ENCODE results near the gene ANP32A. TPM values are rescaled to one million over a fixed set of nuclear protein-coding genes. Genes with fewer than 3 reads are reported as not detected.
A peak's percentile ranks its signal among the peaks of the same experiment; 100 is the strongest.

The ANP32A gene
- total and polyA plus RNA-seq, 9 of the 15 experiments (the other 6 are each of a cell fraction or from before 2014, with no cell fraction given) = 13.2 to 656 (median 210) TPM

- TF ChIP-seq GMEB1 (CRISPR knock-in tag; IDR thresholded peaks at IDR 0.05) (no peak), FOXA1 (IDR thresholded peaks at IDR 0.05; ENCODE audit: borderline replicate concordance) (no peak), ZNF76 (CRISPR knock-in tag; IDR thresholded peaks at IDR 0.05; ENCODE audit: borderline replicate concordance) (no peak), KLF6 (CRISPR knock-in tag; IDR thresholded peaks at IDR 0.05; ENCODE audit: borderline replicate concordance) (no peak), NR1H2 (CRISPR knock-in tag; IDR thresholded peaks at IDR 0.05) (no peak), ZNF41 (CRISPR knock-in tag; conservative IDR thresholded peaks at IDR 0.05) (no peak), HMGN3 (IDR thresholded peaks at IDR 0.05; ENCODE audit: borderline replicate concordance, extremely low read depth, insufficient read length, low read depth, low read length) (peak; percentile 29), ZBTB7A (IDR thresholded peaks at IDR 0.05; ENCODE audit: borderline replicate concordance, control insufficient read depth, low read depth, low read length) (peak; percentile 95; the same call in 1 of the 2 replicates), ARHGAP35 (IDR thresholded peaks at IDR 0.05; ENCODE audit: partially characterized antibody) (no peak), POLR2A (conservative IDR thresholded peaks at IDR 0.05) (0 out of 2 replicates have a peak, but pooled peaks have one; percentile 23), RFX5 (IDR thresholded peaks at IDR 0.05; ENCODE audit: low read depth, low read length) (no peak), SAFB (IDR thresholded peaks at IDR 0.05; ENCODE audit: borderline replicate concordance, low read depth, low read length) (peak; percentile 29; the same call in 1 of the 2 replicates), KDM1A (IDR thresholded peaks at IDR 0.05) (0 out of 4 replicates have a peak, but pooled peaks of 1 of the 2 experiments have one; percentile 41), MECOM (CRISPR knock-in tag; IDR thresholded peaks at IDR 0.05) (no peak), PRMT5 (CRISPR knock-in tag; IDR thresholded peaks at IDR 0.05) (no peak), MAFF (IDR thresholded peaks at IDR 0.05; ENCODE audit: low read length) (no peak), SMARCB1 (IDR thresholded peaks at IDR 0.05; ENCODE audit: insufficient read length, low read depth) (no peak), ZBTB11 (CRISPR knock-in tag; IDR thresholded peaks at IDR 0.05) (no peak), NRF1 (conservative IDR thresholded peaks at IDR 0.05 in 1 of 2, IDR thresholded peaks at IDR 0.05 in 1 of 2) (0 out of 4 replicates have a peak, but pooled peaks of 1 of the 2 experiments have one; percentile 35), JUN (IDR thresholded peaks at IDR 0.05; ENCODE audit: borderline replicate concordance, low read depth, low read length) (no peak), JUN (CRISPR knock-in tag; IDR thresholded peaks at IDR 0.05; ENCODE audit: borderline replicate concordance) (no peak)
These were observed 1.8 kb downstream of the ANP32A start (continued) for GRCh38 chr15:68818769-68819494.

Measured in K562 (cell line).